Measurements from ENCODE around the gene MGAT1.
A peak's percentile ranks its signal among the peaks of the same experiment; 100 is the strongest.
"Not testable (repeated sequence)": the region's sequence is repeated elsewhere in the genome, so short reads cannot be mapped to it uniquely, and the experiment has no call there.

The MGAT1 gene

DNA sequence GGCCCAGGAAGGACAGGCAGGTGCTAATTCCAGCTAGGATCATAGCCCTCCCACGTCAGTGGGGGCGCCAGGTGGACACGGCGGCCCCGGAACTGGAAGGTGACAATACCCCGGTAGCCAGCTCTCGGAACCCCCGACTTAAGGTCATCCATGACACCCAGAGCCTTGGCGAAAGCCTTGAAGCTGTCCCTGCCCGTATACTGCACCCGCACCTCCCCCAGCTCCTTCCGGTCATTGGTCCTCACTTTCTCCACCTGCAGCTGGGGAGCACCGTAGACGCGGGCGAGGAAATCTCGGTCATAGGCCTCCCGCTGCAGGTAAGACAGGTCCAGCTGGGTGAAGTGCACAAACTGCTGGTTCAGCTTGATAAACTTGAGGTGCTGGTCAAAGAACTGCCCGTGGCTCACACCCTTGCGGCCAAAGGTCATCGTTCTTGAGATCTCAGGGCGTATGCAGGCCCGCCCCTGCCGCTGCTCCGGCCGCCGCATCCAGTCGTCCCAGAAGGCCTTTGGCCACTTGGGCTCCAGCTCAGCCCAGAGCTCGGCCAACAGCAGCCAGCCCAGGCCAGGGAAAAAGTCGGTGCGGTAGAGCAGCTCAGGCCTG is 10.9 kb downstream of the MGAT1 start:
- no peaks in the 10 kb centered on the region for H3K27me3 ChIP-seq (ENCODE audit: control insufficient read depth in 1 of 2, insufficient read depth in 2 of 2, low read length in 2 of 2)
- peaks cover 14% of the 10 kb centered on the region for H3K4me1 ChIP-seq (ENCODE audit: control insufficient read depth, insufficient read depth, low read length)
- H3K27ac ChIP-seq (ENCODE audit: low read length), result no peak overlapping the region
- H3K9me3 ChIP-seq (ENCODE audit: control insufficient read depth in 2 of 2, low read length in 2 of 2), result no peaks in the 10 kb centered on the region
- no peak overlapping the region for H3K4me3 ChIP-seq (ENCODE audit: low read length in 2 of 2)
- no peak overlapping the region for H3K9ac ChIP-seq (ENCODE audit: low read length in 2 of 2)
- peaks cover 30 to 33% of the 10 kb centered on the region in 2 donors for H3K36me3 ChIP-seq (ENCODE audit: control insufficient read depth in 2 of 2, insufficient read depth in 2 of 2, low read length in 2 of 2)

DNA sequence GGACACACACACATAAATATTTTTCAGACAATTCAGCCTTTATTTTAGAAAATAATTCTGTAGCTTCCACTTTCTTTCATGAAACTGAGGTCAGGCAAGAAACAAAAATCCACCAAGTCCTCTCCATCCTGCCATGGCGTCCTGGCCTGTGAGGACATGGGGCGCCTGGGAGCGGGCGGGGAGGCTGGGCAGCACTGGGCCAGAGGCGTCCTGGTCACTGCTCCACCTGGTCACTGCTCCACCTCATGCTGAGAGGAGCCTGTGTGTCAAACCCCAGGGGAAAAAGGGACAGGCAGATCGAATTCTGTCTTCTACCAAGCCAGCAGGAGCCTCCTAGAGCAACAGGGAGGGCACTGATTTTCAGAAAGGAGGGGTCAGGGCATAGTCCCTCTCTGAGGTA is 12.1 kb downstream of the MGAT1 start:
- no peaks in the 10 kb centered on the region for H3K27me3 ChIP-seq (ENCODE audit: control insufficient read depth in 1 of 2, insufficient read depth in 2 of 2, low read length in 2 of 2)
- no peak overlapping the region for H3K4me3 ChIP-seq (ENCODE audit: low read length in 2 of 2)
- no peaks in the 10 kb centered on the region for H3K9me3 ChIP-seq (ENCODE audit: control insufficient read depth in 2 of 2, low read length in 2 of 2)
- H3K27ac ChIP-seq (ENCODE audit: low read length), result no peak overlapping the region
- H3K9ac ChIP-seq (ENCODE audit: low read length in 2 of 2), result no peak overlapping the region
- H3K36me3 ChIP-seq (ENCODE audit: control insufficient read depth in 2 of 2, insufficient read depth in 2 of 2, low read length in 2 of 2), result peaks cover 30 to 33% of the 10 kb centered on the region in 2 donors
- H3K4me1 ChIP-seq (ENCODE audit: control insufficient read depth, insufficient read depth, low read length), result peaks cover 26% of the 10 kb centered on the region

- Histone ChIP-seq H3K9me3 (ENCODE audit: control insufficient read depth in 2 of 2, low read length in 2 of 2) (no peaks in the 10 kb centered on the region), H3K9ac (ENCODE audit: low read length in 2 of 2) (no peak overlapping the region), H3K27ac (ENCODE audit: low read length) (no peak overlapping the region), H3K27me3 (ENCODE audit: control insufficient read depth in 1 of 2, insufficient read depth in 2 of 2, low read length in 2 of 2) (no peaks in the 10 kb centered on the region), H3K4me1 (ENCODE audit: control insufficient read depth, insufficient read depth, low read length) (peaks cover 31% of the 10 kb centered on the region), H3K4me3 (ENCODE audit: low read length in 2 of 2) (no peak overlapping the region), H3K36me3 (ENCODE audit: control insufficient read depth in 2 of 2, insufficient read depth in 2 of 2, low read length in 2 of 2) (peaks cover 30% of the 10 kb centered on the region in 2 donors)
Measured at GRCh38 chr5:180790020-180790419, 12.6 kb downstream of the MGAT1 start.

- not testable (repeated sequence) for H3K27me3 ChIP-seq (ENCODE audit: control insufficient read depth in 1 of 2, insufficient read depth in 2 of 2, low read length in 2 of 2); H3K27ac ChIP-seq (ENCODE audit: low read length); H3K4me3 ChIP-seq (ENCODE audit: low read length in 2 of 2); H3K9ac ChIP-seq (ENCODE audit: low read length in 2 of 2); H3K9me3 ChIP-seq (ENCODE audit: control insufficient read depth in 2 of 2, low read length in 2 of 2)
- Histone ChIP-seq H3K36me3 (ENCODE audit: control insufficient read depth in 2 of 2, insufficient read depth in 2 of 2, low read length in 2 of 2) (peaks cover 28 to 30% of the 10 kb centered on the region in 2 donors), H3K4me1 (ENCODE audit: control insufficient read depth, insufficient read depth, low read length) (peaks cover 37% of the 10 kb centered on the region)
Measured at GRCh38 chr5:180788651-180789410, 13.8 kb downstream of the MGAT1 start.

DNA sequence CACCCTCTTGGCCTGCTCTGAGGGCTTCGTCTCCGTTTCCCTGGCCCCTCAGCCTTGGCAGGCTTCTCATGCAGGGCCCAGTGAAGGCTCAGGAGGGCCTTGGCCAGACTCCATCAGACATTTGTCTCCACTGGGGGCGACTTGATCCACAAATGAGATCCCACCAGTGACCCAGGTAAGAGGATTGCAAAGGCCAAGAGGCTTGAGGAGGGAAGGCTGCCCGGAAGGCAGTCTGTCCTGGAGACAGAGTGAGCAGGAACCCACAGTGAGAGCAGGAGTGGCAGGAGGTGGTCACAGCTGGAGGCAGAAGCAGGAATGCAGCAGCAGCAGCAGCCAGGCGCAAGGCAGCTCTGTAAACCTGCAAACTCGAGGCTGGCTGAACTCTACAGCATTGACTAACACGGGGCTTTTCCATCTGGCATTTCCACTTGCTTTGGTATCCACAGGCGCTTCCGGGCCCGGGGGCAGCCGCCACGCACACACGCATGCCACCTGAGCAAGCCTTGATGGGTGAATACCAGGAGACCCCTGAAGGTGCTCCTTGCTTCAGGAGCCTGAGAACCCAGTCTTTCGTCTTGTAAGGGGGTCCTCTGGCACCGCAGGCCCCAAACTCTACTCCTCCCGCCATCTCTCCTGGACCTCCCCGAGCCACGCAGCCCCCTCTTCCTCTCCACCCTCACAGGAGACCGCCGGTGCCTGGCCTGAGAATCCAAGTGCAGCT is 14.7 kb downstream of the MGAT1 start:
- peaks cover 34% of the 10 kb centered on the region for H3K4me1 ChIP-seq (ENCODE audit: control insufficient read depth, insufficient read depth, low read length)
- H3K27ac ChIP-seq (ENCODE audit: low read length), result peak overlapping the region; percentile 82

GRCh38 chr5:180786531-180787398 is 15.8 kb downstream of the MGAT1 start:
- H3K36me3 ChIP-seq (ENCODE audit: control insufficient read depth in 2 of 2, insufficient read depth in 2 of 2, low read length in 2 of 2), result peaks cover 21 to 25% of the 10 kb centered on the region in 2 donors
- no peaks in the 10 kb centered on the region for H3K27me3 ChIP-seq (ENCODE audit: control insufficient read depth in 1 of 2, insufficient read depth in 2 of 2, low read length in 2 of 2)
- peaks cover 34% of the 10 kb centered on the region for H3K4me1 ChIP-seq (ENCODE audit: control insufficient read depth, insufficient read depth, low read length)
- H3K9ac ChIP-seq (ENCODE audit: low read length in 2 of 2), result peak overlapping the region; percentile 4 to 55
- H3K4me3 ChIP-seq (ENCODE audit: low read length in 2 of 2), result peak overlapping the region in 1 of 2 donors; percentile 29
- H3K9me3 ChIP-seq (ENCODE audit: control insufficient read depth in 2 of 2, low read length in 2 of 2), result no peaks in the 10 kb centered on the region
- peak overlapping the region; percentile 82 for H3K27ac ChIP-seq (ENCODE audit: low read length)

More for the DNA sequence above, 14.7 kb downstream of the MGAT1 start:
- Histone ChIP-seq H3K27me3 (ENCODE audit: control insufficient read depth in 1 of 2, insufficient read depth in 2 of 2, low read length in 2 of 2) (no peaks in the 10 kb centered on the region), H3K9ac (ENCODE audit: low read length in 2 of 2) (no peak overlapping the region), H3K9me3 (ENCODE audit: control insufficient read depth in 2 of 2, low read length in 2 of 2) (no peaks in the 10 kb centered on the region), H3K36me3 (ENCODE audit: control insufficient read depth in 2 of 2, insufficient read depth in 2 of 2, low read length in 2 of 2) (peaks cover 28 to 30% of the 10 kb centered on the region in 2 donors), H3K4me3 (ENCODE audit: low read length in 2 of 2) (no peak overlapping the region)

GRCh38 chr5:180785794-180786221 is 16.8 kb downstream of the MGAT1 start:
- peaks cover 34% of the 10 kb centered on the region for H3K4me1 ChIP-seq (ENCODE audit: control insufficient read depth, insufficient read depth, low read length)
- H3K27me3 ChIP-seq (ENCODE audit: control insufficient read depth in 1 of 2, insufficient read depth in 2 of 2, low read length in 2 of 2), result no peaks in the 10 kb centered on the region
- H3K9me3 ChIP-seq (ENCODE audit: control insufficient read depth in 2 of 2, low read length in 2 of 2), result no peaks in the 10 kb centered on the region
- peak overlapping the region; percentile 50 to 60 for H3K9ac ChIP-seq (ENCODE audit: low read length in 2 of 2)
- peak overlapping the region; percentile 82 for H3K27ac ChIP-seq (ENCODE audit: low read length)
- H3K36me3 ChIP-seq (ENCODE audit: control insufficient read depth in 2 of 2, insufficient read depth in 2 of 2, low read length in 2 of 2), result peaks cover 12 to 15% of the 10 kb centered on the region in 2 donors
- H3K4me3 ChIP-seq (ENCODE audit: low read length in 2 of 2), result peak overlapping the region; percentile 32 to 49

GRCh38 chr5:180785121-180785781 is 17.4 kb downstream of the MGAT1 start:
- Histone ChIP-seq H3K27me3 (ENCODE audit: control insufficient read depth in 1 of 2, insufficient read depth in 2 of 2, low read length in 2 of 2) (no peaks in the 10 kb centered on the region), H3K27ac (ENCODE audit: low read length) (peak overlapping the region; percentile 82), H3K4me1 (ENCODE audit: control insufficient read depth, insufficient read depth, low read length) (peaks cover 31% of the 10 kb centered on the region), H3K36me3 (ENCODE audit: control insufficient read depth in 2 of 2, insufficient read depth in 2 of 2, low read length in 2 of 2) (peaks cover 7 to 10% of the 10 kb centered on the region in 2 donors), H3K4me3 (ENCODE audit: low read length in 2 of 2) (peak overlapping the region; percentile 32 to 49), H3K9me3 (ENCODE audit: control insufficient read depth in 2 of 2, low read length in 2 of 2) (no peaks in the 10 kb centered on the region), H3K9ac (ENCODE audit: low read length in 2 of 2) (peak overlapping the region; percentile 50 to 60)

DNA sequence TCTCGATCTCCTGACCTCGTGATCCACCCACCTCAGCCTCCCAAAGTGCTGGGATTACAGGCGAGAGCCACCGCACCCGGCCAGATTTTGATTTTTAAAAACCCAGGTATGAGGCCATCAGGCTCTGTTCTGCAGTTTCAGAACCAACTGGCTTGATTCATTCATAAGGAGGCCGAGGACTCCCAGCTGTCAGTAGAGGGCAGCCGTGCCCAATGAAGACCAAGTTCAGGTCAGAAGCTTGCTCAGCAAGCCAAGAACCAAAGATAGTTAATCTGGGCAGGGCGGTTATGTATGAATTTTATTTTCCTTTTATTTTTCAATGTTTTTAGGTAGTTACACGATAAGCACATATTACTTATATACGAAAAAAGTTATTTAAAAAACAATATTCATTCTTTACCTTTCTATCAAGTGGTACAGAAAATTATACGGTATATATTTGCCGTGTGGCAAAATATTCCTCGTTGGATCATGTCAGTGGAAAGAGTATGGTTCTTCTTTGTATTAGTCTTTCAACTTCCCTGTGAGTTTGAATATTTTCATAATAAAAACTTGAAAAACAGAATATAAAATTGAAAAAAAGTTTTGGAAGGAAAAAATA is 18.0 kb downstream of the MGAT1 start:
- Histone ChIP-seq H3K4me3 (ENCODE audit: low read length in 2 of 2) (no peak overlapping the region), H3K36me3 (ENCODE audit: control insufficient read depth in 2 of 2, insufficient read depth in 2 of 2, low read length in 2 of 2) (peaks cover 2 to 5% of the 10 kb centered on the region in 2 donors), H3K27me3 (ENCODE audit: control insufficient read depth in 1 of 2, insufficient read depth in 2 of 2, low read length in 2 of 2) (no peaks in the 10 kb centered on the region), H3K9me3 (ENCODE audit: control insufficient read depth in 2 of 2, low read length in 2 of 2) (no peaks in the 10 kb centered on the region), H3K9ac (ENCODE audit: low read length in 2 of 2) (peak overlapping the region in 1 of 2 donors; percentile 50), H3K27ac (ENCODE audit: low read length) (peak overlapping the region; percentile 82), H3K4me1 (ENCODE audit: control insufficient read depth, insufficient read depth, low read length) (peaks cover 30% of the 10 kb centered on the region)

Data from stomach smooth muscle (tissue), 2 donors.